GM18498 (cell line): ENCODE measurements around the gene LMTK2.

Experiments used
- ATAC-seq: cut with Tn5 transposase; IDR thresholded peaks from one replicate; pipeline ENCODE4 v1.9.1; 2021; ENCODE audit warnings: mild to moderate bottlenecking, moderate library complexity; ENCODE audit not compliant: unreplicated experiment

Gene LMTK2

DNA sequence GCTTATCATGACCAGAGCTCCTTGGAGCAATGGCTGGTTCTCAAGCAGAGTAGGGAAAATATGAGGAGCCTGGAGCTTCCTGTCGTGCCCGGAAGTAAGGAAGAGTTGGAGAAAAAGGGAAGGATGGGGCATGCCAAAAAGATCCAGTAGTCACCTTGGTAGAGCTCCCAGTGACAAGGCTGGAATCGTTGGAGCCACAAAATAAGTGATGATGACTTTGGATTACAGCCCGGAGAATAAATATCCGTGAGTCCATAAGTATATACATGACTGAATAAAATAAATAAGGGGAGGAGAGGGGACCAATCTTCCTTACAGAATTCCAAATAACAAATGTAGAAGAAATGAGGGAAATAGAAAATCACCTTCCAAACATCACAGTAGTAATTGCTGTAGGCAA lies 29.3 kb downstream of the LMTK2 start:
- no peak for ATAC-seq

DNA sequence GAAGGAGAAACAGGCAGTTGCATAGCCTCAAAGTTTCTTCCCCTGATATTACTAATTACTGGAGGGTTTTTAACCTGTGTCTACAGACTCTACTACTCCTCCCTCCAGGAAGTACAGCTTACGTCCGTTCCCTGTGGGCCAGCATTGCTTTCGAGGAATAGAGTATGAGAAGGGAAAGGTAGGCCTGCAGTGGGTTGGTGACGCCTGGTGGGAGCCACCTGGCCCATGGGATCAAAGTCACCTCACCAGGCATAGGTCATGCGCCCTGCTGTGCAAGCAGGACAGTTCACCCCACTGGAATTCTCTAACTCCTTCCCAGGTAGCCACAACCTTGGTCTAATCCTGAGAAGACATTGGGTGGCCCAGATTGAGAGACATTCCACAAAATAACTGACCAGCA lies 29.8 kb downstream of the LMTK2 start:
- no peak for ATAC-seq

DNA sequence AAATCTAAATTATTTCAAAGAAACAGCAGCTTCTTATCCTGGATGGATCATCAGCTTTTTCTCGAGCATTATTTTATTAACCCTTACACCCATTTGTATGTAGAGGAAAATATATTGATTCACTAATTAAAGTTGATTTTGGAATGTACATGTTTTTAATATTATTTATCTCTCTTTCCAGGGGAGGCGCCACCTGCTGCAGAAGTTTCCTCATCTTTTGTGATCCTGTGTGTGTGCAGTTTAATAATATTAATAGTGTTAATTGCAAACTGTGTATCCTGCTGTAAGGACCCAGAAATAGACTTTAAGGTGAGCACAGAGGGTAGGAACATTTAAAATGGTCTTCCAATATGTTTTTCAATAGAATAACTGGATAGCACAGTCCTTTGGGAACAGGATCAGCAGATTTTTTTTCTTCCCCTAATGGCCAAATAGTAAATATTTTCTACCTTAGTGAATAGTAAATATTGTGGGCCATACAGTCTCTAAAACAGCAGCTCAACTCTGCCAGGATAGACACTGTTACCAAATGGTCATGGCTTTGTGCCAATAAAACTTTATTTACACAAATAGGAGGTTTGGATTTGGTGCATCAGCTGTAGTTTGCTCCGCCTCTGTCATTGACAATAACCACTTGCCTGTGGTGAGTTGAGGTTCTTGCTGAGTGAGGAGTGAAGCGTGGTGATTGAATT lies 30.6 kb downstream of the LMTK2 start:
- no peak for ATAC-seq

DNA sequence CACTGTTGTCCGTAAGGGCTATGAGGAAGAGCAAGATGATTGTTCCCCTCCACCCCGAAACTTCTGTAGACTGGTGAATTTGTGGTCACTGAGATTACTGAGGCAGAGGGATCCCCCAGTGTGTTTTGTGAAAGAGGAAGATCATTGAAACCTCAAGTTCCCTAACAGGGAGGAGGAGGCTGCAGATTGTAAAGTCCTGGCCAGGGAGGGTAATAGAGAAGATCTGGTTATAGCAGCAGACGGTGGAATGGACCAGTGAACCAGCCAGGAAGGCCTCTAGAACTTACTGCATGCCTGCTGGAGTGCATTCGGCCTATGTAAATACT lies 31.1 kb downstream of the LMTK2 start:
- peak; percentile 65 for ATAC-seq

DNA sequence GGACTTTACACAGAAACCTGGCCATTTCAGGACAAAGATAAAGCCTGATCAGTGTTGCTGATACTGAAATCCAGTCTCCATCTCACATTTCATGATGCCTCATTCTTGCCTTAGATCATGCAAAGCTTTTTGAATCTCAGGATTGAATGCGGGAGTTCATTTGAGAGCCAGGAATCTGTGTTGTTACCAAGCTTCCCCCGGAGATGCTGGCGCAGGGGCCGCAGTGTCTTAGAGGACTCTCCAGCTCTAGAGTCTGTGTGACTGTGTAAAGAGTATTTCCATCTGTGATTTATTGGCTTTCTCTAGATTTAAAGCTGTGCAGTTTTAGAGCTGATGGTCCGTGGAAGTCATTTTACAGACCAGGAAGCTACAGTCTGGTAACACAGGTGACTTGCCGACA lies 32.0 kb downstream of the LMTK2 start:
- ATAC-seq = no peak

DNA sequence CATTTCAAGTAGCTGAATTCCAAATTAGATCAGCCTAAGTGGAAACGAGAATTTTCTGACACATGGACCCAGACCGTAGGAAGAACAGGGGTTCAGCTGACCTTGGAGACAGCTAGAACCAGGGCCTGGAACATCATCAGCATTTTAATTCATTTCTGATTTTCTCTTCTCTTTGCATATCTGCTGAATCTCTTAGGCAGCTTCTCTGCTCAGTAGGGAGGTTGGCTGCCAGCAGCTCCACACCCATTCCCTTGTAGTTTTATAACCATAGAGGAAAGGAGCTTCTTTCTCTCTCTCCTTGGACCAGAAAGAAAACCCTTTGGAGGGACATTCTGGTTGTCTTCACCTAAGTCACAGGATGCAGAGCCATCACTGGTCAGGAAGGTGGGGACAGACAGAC lies 36.0 kb downstream of the LMTK2 start:
- ATAC-seq = no peak

DNA sequence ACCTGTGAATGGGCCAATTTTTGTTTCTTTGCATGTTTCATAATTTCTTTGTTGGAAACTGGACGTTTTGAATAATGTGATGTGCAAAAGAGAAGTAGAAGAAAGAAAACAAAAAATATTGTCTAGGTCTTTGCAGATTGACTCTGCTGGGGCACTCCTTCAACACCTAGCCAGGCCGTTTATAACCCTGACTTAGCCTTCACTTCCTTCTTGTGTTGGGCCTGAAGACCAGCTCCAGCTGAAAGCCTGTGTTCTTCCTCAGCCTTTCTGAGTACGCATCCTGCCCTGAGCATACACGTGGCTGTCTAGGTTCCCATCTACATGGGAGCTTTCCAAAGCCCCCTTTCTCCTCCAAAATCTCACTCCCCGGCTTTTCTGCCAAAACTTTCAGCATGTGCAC lies 41.9 kb downstream of the LMTK2 start:
- no peak for ATAC-seq

DNA sequence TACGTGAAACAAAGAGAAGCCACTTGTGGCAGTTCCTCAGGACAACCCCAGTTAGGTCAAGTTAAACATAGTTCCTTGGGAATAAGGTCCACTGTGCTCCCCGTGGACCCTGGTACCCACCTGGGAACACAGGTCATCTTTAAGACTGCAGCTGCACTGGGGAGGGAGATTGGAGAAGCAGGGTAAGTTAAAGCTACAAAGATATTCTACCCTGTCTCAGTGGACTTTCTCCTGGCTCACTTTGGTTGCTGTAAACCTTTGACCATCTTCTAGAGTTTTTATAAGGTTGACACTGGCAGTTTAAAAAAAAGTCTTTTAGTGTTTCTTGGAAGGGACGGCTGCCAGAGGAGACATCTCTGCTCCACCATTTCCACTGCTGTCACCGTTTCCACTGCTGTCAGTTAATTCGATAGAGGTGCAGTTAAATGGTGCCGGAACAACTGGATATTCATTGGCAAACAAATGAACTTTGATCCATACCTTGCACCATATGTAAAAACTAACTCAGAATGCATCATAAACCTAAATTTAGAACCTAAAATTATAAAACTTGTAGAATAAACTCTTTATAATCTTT lies 42.5 kb downstream of the LMTK2 start:
- ATAC-seq = no peak

DNA sequence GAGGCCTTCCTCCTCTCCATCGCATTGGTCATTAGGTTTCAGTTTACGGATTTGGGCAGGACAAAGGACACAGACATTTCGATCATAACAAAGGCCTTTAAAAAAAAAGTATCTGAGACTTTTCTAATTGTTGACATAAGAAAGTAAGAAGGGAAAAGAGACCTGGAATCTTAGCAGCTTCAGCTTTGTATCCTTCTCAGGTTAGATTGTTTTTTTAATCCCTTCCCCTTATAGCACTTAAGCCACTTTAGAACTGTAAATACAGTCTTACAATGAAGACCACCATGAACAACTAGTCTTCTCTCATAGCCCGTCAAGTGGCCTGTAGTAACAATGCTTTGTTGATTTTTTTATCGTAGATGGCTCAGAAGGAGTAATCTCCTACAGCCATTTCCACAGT lies 45.2 kb downstream of the LMTK2 start:
- ATAC-seq = no peak

DNA sequence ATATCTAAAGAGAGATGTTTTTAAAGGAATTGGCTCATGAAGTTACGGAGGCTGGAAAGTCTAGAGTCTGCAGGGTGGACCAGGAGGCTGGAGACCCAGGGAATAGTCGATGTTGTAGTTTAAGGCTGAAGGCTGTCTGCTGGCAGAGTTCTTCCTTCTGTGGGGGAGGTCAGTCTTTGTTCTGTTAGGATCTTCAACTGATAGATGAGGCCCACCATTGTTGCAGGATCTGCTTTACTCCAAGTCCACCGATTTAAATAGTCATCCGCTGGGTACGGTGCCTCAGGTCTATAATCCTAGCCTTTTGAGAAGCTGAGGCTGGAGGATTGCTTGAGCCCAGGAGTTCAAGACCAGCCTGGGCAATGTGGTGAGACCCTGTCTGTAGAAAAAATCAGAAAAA lies 50.0 kb downstream of the LMTK2 start:
- ATAC-seq = no peak

DNA sequence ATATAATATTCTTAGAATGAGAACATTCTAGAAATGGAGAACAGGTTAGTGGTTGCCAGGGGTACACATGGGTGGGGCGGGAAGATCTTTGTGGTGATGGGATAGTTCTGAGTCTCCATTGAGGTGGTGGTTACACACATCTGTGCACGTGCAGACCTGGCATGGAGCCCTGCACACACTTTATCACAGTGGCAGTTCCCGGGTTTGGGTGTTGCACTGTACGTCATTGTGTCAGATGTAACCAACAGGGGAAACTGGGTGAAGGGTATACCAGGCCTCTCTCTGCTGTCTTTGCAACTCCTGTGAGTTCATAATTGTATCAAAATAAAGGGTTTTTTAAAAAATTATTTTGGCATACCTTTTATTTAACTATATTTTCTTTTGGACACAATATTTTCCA lies 51.1 kb downstream of the LMTK2 start:
- ATAC-seq = no peak

DNA sequence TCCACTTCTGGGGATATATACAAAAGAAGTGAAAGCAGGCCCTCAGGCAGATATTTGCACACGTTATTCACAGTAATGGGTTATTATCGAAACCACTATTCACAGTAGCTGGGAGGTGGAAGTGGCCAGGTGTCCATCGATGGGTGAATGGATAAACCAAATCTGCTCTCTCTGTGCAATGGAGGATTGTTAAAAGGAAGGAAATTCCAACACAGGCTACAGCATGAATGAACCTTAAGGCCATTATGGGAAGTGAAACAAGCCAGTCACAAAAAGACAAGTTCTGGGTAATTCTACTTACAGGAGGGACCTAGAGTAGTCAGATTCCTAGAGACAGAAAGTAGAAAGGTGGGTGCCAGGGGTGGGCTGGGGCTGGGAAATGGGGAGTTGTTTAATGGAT lies 56.1 kb downstream of the LMTK2 start:
- no peak for ATAC-seq

DNA sequence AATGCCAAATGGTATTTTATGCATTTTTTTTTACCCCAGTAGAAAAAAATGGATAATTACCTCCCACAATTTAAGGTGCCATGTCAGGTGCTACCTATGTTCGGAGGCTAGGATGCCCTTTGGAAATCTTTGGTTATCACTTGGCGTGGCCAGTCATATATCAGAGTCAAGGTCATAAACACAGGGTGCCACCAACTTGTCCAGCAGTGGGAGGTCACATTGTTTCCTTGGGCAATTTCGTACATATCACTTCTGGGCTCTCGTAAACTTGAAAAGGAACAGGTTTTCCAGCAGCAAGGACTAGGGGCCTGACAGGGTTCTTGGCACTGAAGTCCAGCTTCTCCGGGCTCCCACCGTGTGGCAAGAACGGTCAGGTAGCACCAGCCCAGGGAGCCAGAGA lies 56.6 kb downstream of the LMTK2 start:
- no peak for ATAC-seq

DNA sequence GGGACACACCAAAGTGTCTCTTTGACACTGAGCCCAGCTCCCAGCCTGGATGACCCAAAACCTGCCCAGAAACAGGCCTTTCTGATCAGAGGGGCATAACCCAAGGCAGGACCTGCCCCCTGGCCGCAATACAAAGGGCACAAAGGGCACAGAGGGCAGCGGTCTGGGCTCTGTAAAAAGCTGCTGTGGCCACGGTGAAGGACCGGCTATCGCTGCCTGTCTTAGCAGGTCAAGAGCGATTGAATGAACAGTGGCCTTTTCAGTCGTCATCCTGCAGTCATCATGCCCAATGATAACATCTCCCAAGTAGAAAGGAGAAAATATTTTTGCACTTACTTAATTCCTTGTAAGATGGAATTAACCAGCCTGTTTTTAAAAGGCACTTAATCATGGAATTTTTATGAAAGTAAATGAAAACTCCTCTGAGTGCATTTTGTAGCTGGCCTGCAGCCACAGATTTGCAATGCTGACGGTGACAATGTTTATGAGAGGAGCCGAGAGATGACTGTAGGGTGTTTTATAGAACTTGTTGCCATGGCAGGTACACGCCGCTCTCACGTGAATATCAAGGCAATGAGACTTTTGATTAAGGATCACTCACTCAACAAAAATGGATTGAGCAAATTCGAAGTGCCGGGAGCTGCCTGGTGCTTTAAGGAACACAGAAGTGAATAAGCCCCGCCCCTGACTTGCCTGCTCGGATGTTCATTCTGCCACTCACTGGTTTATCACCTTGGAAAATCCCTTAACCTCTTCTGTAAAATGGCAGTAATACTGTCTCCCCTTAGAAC lies 57.2 kb downstream of the LMTK2 start:
- no peak for ATAC-seq

DNA sequence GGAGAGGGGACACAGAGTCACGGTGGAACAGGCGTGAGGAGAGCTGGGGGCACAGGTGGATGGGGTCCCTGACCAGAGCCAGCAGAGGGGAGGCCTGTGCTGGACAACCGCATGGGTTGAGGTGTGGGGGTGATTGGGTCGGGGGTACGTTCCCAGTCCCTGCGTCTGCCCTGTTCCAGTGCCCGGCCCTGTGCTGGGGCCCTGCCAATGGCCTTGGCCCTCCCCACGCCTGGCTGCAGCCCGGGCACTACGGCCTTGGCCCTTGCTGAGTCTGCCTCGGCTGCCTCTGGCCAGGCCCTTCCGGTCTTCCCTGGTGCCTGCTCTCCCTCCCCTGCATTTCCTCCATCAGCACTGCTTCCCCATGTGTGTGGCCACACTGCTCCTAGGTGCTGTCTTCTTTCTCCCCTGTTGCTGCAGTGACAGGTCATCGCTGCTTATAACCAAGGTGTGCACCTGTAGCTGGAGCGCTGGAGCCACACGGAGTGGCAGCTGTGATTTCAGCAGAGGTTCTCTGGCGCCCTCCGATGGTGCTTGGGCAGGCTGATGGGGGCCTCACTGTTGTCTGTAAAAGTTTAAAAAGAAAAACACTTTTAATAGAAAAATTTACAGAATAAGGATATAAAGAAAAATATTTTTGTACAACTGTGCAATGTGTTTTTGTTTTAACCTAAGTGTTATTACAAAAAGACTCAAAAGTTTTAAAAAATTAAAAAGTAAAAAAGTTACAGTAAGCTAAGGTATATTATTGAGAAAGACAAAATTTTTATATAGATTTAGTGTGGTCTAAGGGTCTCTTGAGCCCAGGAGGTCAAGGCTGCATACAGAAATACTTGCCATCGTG lies 59.4 kb downstream of the LMTK2 start:
- ATAC-seq = no peak

DNA sequence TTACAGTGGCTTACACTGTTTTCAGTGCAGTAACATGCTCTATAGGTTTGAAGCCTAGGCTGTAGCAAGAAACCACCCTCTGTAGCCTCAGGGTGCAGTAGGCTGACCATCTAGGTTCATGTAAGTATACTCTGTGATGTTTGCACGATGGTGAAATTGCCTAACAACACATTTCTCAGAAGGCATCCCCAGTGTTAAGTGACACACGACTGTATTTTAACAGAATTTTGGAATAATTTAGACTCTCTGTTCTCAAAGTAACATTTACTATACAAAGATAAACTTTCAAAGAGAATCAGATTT lies 60.0 kb downstream of the LMTK2 start:
- no peak for ATAC-seq

DNA sequence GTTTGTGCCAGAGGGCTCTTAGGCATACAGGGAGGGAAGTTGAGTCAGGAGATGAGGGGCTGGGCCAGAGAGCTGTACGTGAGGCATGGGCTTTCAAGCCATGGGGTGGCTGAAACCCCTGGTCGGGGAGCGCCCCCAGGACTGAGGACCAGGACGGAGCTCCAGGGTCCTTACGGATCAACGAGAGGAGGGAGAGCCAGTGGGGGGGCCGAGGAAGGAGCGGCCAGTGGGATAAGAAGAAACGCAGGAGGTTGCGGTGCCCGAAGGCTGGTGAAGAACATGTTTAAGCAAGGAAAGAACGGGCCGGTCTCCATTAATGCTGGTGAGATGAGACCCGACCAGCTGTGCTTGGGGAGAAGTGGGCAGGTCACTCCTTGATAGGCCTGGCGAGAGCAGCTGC lies 61.0 kb downstream of the LMTK2 start:
- ATAC-seq = no peak

DNA sequence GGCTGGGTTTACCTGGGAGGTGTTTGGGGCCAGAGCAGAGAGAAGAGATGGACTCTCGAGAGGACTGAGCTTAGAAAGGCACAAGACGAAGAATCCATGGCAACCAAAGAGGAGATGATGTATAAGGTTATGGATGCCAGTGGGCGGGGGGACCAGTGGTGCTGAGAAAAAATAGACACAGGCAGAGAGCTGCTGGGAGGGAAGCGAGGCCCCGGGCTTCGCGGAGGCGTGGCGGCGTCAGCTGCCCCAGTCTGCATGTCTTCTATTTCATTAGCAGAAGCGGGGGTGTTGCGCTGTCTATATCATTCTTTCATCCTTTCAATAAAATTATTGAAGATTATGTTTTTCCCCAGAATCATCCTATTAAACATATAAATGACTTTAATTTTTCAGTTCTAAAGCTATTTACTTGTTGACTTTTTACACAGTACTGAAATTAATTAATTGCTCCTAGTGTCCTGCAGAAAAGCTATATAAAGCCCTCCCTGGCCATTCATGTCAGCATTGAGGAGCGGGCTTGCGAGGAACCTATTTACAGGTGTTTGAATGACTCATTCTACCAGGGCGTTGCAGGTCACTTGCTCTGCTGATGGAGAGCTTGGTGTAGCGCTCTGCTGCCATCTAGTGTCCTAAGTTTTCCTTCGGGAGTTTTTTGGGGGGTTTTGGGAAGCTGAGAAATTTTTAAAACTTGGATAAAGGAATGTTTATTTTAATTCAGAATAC lies 61.7 kb downstream of the LMTK2 start:
- peak; percentile 81 for ATAC-seq

DNA sequence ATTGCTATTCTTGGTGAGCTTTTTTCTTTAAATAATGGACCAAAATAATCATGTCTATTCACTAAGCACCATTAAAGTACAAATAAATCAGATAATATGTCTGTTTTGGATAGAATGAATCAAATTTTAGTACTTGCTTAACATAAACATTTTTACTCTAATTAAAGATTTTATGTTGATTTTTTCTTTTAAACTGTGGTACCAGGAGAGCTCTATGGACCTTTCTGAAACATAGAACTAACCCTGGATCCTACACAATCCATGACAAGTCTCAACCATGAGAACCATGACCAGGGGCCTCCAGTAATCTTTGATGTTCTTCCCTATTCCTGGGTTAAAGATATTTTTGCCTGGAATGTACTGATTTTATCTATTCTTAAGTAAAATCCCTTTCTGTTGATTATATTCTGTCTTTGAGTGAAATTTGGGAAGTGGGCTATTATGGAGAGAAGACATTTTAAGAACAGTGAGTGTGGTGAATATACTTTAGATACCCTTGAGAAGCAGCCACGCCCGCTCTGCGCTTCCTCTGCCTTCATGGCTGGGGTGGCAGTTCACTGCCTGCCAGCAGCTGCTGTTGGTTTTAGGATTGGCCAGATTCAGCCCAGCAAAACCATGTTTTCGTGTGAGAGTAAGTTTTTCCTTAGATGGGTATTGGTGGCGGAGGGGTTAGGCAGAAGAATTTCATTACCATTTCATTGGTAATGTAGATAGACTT lies 62.4 kb downstream of the LMTK2 start:
- ATAC-seq = no peak

DNA sequence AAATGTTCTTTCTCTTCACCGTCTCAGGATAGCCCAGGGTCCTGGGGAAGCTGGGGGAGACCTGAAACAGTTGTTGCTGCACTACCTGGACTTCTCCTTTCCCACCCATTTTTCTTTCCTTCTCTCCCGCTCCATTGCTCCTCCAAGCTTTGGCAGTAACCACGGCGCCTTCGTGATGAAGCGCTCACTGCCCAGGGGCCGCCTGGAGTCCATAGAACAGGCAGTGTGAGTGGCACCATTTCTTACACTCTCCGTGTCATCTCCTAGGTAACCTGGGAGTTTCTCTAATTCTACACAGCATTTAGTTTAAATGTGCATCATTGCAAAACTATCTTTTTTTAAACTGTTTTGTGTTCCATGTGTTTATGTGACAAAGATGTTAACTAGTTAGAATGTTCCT lies 64.3 kb downstream of the LMTK2 start:
- no peak for ATAC-seq

DNA sequence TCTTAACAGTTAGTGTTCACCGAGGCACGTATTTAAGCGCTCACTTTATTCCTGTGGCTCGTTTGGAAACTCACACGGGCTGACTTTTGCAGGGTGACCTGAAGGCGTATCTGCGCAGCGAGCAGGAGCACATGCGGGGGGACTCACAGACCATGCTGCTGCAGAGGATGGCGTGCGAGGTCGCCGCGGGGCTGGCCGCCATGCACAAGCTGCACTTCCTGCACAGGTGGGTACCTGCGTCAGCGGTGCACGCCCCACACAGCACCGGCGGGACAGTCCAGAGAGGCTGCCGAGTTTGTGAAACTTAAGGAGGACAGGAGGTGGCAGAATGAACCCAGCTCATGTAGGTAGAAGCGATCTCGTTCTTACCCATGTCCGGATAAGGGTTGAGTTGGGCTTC lies 64.8 kb downstream of the LMTK2 start:
- no peak for ATAC-seq
